ENCODE measurements around the gene DOCK2. TPM values are rescaled to one million over a fixed set of nuclear protein-coding genes. Genes with fewer than 3 reads are reported as not detected.

Gene DOCK2
- total and polyA plus RNA-seq, 9 of the 15 experiments (the other 6 are each of a cell fraction or from before 2014, with no cell fraction given): 4.5 to 42.6 (median 20.5) TPM

DNA sequence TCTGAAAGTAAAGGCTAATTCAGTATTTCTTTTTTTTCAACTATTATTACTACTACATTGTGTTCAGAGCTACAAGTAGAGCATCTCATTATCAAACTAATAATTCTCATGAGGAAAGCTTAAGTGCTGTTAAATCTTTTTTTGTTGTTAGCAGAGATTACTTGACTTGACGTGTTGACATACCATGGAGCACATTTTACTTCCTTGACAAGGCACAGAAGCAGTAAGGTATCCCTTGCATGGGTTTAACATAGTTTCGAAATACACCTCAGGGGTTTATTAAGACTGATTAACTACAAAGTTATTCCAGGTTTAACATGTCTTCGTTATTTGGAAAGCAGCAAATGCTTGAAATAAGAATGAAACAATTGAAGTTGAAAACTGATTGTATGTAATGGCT, 46.5 kb upstream of the DOCK2 start (continued):
- TF ChIP-seq TAF1 (IDR thresholded peaks at IDR 0.05; ENCODE audit: control insufficient read depth, extremely low read depth, insufficient read depth, low read length, severe bottlenecking): no peak
- no peak for TF ChIP-seq RUNX1 (IDR thresholded peaks at IDR 0.05; ENCODE audit: low read depth)
- no peak for TF ChIP-seq CBX8 (IDR thresholded peaks at IDR 0.05; ENCODE audit: borderline replicate concordance, extremely low read depth, low read depth, low read length, poor library complexity, severe bottlenecking)
- no peak for TF ChIP-seq EZH2 (IDR thresholded peaks at IDR 0.05; ENCODE audit: borderline replicate concordance, low read depth, low read length)
- no peak for TF ChIP-seq ERF (CRISPR knock-in tag; IDR thresholded peaks at IDR 0.05)
- TF ChIP-seq, protein P1, sequence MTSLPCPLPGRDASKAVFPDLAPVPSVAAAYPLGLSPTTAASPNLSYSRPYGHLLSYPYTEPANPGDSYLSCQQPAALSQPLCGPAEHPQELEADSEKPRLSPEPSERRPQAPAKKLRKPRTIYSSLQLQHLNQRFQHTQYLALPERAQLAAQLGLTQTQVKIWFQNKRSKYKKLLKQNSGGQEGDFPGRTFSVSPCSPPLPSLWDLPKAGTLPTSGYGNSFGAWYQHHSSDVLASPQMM (CRISPR knock-in tag; IDR thresholded peaks at IDR 0.05): no peak
- TF ChIP-seq, protein P2, sequence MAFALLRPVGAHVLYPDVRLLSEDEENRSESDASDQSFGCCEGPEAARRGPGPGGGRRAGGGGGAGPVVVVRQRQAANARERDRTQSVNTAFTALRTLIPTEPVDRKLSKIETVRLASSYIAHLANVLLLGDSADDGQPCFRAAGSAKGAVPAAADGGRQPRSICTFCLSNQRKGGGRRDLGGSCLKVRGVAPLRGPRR (CRISPR knock-in tag; IDR thresholded peaks at IDR 0.05): no peak
- no peak for TF ChIP-seq NR2C1 (IDR thresholded peaks at IDR 0.05)
- TF ChIP-seq NR2C1 (tag; IDR thresholded peaks at IDR 0.05): no peak
- TF ChIP-seq ZNF253 (CRISPR knock-in tag; conservative IDR thresholded peaks at IDR 0.05): no peak

- in situ Hi-C loops (cut with MboI) (no loop called here), intact Hi-C loops (cut with micrococcal nuclease) (no loop called here)
- H3K79me2 ChIP-seq (ENCODE audit: control insufficient read depth, insufficient read depth, low read length): peaks cover 3% of the 10 kb centered on the region; the same call in 1 of the 3 replicates
- FAIRE-seq (no peak), DNase-seq (ENCODE audit: extremely low read depth in 1 of 4, low spot score in 3 of 4) (no peak), ATAC-seq (no peak)
- CTCF ChIA-PET (ENCODE audit: low intra/inter-chr PET ratio): no interaction called here
- H4K20me1 ChIP-seq (replicated peaks; ENCODE audit: control insufficient read depth, insufficient read depth, low read length): no peaks in the 10 kb centered on the region
- H3K4me1 ChIP-seq (replicated peaks in 1 of 2; ENCODE audit: control insufficient read depth in 2 of 2, insufficient read depth in 2 of 2, low read length in 2 of 2): no peaks in the 10 kb centered on the region
- WGBS (ENCODE audit: insufficient coverage, low coverage, missing lambda C conversion rate): 0% methylated on average over 1 of the region's 1 CpG
- H2AFZ ChIP-seq (ENCODE audit: low read depth, low read length): no peak overlapping the region
- H3K9ac ChIP-seq (ENCODE audit: insufficient read depth in 1 of 2, low read depth in 2 of 2, low read length in 2 of 2): no peak overlapping the region
- H3K27ac ChIP-seq (ENCODE audit: extremely low read depth, low read depth, low read length): no peak overlapping the region
- no peaks in the 10 kb centered on the region for H3K9me1 ChIP-seq (ENCODE audit: control insufficient read depth, insufficient read depth, low read length)
- H3K4me2 ChIP-seq (ENCODE audit: insufficient read depth, low read length): no peak overlapping the region
- no TSS peak for BruUV-seq (replicated peaks)
- H3K36me3 ChIP-seq (ENCODE audit: control insufficient read depth, insufficient read depth, low read length): peaks cover 80% of the 10 kb centered on the region
- H3K4me3 ChIP-seq: no peak overlapping the region
- no peaks in the 10 kb centered on the region for H3K9me3 ChIP-seq (replicated peaks; ENCODE audit: control insufficient read depth, insufficient read depth, low read depth, low read length)
- no peaks in the 10 kb centered on the region for H3K27me3 ChIP-seq (ENCODE audit: control insufficient read depth in 2 of 2, insufficient read depth in 2 of 2, low read length in 2 of 2)
- POLR2A ChIA-PET: no interaction called here
- TF ChIP-seq ASH1L (IDR thresholded peaks at IDR 0.05; ENCODE audit: borderline replicate concordance, low read depth, partially characterized antibody) (no peak), TCFL5 (CRISPR knock-in tag; conservative IDR thresholded peaks at IDR 0.05) (no peak), ZNF280B (CRISPR knock-in tag; IDR thresholded peaks at IDR 0.05) (no peak), NCOA6 (IDR thresholded peaks at IDR 0.05) (no peak)
Observed at GRCh38 chr5:169591636-169592035, 45.4 kb upstream of the DOCK2 start.

Measured in K562 (cell line).